DOHH2 (cell line): ENCODE results near the gene METTL17.

Experiments
- CTCF ChIP-seq: fragments of 200-600 bp; sonication (generic); IDR thresholded peaks from one replicate; pipeline ENCODE4 v1.5.1; 2014; ENCODE audit warnings: antibody characterized with exemption, mild to moderate bottlenecking, low read depth, low read length; ENCODE audit not compliant: poor library complexity, severe bottlenecking
- EZH2phosphoT487 ChIP-seq: fragments of 200-600 bp; sonication (generic); IDR thresholded peaks from 2 replicates; pipeline ENCODE4 v1.6.1; 2017; ENCODE audit warnings: borderline replicate concordance, mild to moderate bottlenecking, antibody characterized with exemption, low read length, moderate library complexity, mixed read lengths

DNA sequence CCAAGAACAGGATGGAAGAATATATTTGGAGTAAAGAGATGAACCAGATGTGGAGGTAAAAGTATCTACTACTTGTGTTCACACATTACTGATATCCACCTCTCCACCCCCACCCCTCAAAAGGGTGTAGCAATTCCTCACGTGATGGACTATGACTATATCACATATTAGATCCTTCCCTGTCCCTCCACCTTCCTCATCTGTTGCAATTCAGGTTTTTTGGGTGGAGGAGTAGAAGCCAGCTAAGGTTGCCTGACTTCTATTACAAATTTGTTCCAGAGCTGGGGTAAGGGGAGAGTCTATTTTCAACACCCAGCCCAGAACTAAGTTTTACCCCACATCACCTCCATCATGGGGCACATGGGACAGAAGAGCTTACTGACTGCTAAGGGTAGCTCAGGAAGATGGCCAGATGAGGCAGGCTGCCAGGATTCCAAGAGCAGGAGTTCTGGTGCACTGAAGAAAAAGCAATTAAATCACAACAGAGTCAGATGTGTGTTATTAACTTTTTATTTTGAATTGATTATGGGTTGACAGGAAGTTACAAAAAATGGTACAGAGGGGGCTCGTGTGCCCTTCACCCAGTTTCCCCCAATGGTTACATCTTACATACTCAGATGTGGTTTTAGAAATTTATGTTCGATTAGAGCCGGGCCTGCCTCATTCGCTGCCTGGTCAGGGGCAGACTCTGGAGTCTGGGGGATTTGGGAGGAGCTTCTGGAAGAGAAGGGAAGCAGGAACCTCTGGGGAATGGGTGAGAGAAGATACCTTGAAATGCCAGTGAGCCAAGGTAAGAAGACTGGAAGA lies 42.7 kb downstream of the METTL17 start:
- TF ChIP-seq CTCF (no peak), EZH2phosphoT487 (no peak)
